ENCODE measurements around the gene NLGN1.

- no peak for TF ChIP-seq POLR2A (IDR thresholded peaks at IDR 0.05; ENCODE audit: low read depth, low read length)
- TF ChIP-seq TAF1 (IDR thresholded peaks at IDR 0.05; ENCODE audit: borderline replicate concordance, low read depth, low read length), result no peak
- no peak for TF ChIP-seq POLR2AphosphoS5 (IDR thresholded peaks at IDR 0.05; ENCODE audit: low read depth, low read length)
These were observed 347.4 kb downstream of the NLGN1 start for GRCh38 chr3:173744895-173745294.

Data from GM12892 (cell line).